ENCODE data around the gene CCDC17. TPM values are rescaled to one million over a fixed set of nuclear protein-coding genes. Genes with fewer than 3 reads are reported as not detected.

Gene CCDC17
- total RNA-seq, 1 experiment from 2014 or later, result 1.9 TPM

DNA sequence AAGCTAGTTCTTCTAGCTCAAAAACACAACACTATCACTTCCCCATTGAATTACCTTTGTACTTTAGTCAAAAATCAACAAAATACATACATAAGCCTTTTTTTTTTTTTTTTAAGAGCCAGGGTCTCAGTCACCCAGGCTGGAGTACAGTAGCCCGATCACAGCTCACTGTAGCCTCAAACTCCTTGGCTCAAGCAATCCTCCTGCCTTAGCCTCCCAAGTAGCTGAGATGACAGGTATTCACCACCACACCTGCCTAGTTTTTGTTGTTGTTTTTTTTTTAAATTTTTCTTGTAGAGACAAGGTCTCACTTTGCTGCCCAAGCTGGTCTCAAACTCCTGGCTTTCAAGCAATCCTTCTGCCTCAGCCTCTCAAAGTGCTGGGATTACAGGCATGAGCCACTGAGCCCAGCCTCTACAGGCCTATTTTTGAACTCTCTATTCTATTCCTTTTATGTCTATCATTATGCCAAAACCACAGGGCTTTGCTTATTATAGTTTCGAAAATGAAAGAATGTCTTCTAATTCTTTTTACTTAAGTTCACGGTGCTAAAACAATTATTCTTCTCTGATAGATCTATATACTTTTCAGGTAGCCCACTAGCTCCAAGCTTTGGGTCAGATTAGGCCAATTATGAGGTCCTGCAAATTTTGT lies 32.8 kb upstream of the CCDC17 start:
- no peaks in the 10 kb centered on the region for H3K9me3 ChIP-seq (ENCODE audit: control insufficient read depth, low read depth, low read length)
- H4K5ac ChIP-seq (ENCODE audit: insufficient read length, low read depth, low read length), result no peak overlapping the region
- TF ChIP-seq, protein P1, sequence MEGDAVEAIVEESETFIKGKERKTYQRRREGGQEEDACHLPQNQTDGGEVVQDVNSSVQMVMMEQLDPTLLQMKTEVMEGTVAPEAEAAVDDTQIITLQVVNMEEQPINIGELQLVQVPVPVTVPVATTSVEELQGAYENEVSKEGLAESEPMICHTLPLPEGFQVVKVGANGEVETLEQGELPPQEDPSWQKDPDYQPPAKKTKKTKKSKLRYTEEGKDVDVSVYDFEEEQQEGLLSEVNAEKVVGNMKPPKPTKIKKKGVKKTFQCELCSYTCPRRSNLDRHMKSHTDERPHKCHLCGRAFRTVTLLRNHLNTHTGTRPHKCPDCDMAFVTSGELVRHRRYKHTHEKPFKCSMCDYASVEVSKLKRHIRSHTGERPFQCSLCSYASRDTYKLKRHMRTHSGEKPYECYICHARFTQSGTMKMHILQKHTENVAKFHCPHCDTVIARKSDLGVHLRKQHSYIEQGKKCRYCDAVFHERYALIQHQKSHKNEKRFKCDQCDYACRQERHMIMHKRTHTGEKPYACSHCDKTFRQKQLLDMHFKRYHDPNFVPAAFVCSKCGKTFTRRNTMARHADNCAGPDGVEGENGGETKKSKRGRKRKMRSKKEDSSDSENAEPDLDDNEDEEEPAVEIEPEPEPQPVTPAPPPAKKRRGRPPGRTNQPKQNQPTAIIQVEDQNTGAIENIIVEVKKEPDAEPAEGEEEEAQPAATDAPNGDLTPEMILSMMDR (conservative IDR thresholded peaks at IDR 0.05), result no peak
- H4K91ac ChIP-seq (ENCODE audit: insufficient read length, low read depth, low read length), result no peak overlapping the region
- H3K9me3 Mint-ChIP-seq, result no peaks in the 10 kb centered on the region; a peak in 1 of 5 replicates
- H3T11ph ChIP-seq (ENCODE audit: low read length), result no peak overlapping the region
- no peak overlapping the region for H3K9ac ChIP-seq (ENCODE audit: extremely low read depth, insufficient read length, low read length)
- H3K27ac ChIP-seq (ENCODE audit: insufficient read length, low read depth, low read length), result no peak overlapping the region
- H2BK15ac ChIP-seq (ENCODE audit: low read depth, low read length), result no peak overlapping the region
- H3K79me2 ChIP-seq (ENCODE audit: insufficient read depth, low read length), result no peaks in the 10 kb centered on the region; the same call in 1 of the 2 replicates
- no peak overlapping the region for H3K4me3 Mint-ChIP-seq
- no peak overlapping the region for H3K23ac ChIP-seq (ENCODE audit: insufficient read length, low read depth, low read length)
- no peak for DNase-seq
- no peak overlapping the region for H3K4me2 ChIP-seq (ENCODE audit: insufficient read depth, insufficient read length, low read length)
- H3K36me3 Mint-ChIP-seq (ENCODE audit: insufficient read depth in 1 of 3, low read depth in 3 of 3), result peaks cover 60 to 87% (median 85%) of the 10 kb centered on the region in 3 experiments
- no peak overlapping the region for H2BK12ac ChIP-seq (ENCODE audit: insufficient read length, low read depth, low read length)
- no CpG with 5 or more reads among the region's 3 CpGs for WGBS (ENCODE audit: extremely low coverage, insufficient read length, low lambda C conversion rate)
- H3K27me3 ChIP-seq (ENCODE audit: insufficient read depth, low read length), result no peaks in the 10 kb centered on the region
- peaks cover 5% of the 10 kb centered on the region for H3K79me1 ChIP-seq (ENCODE audit: insufficient read depth, low read depth, low read length, poor library complexity, severe bottlenecking)
- no peak overlapping the region for H3K56ac ChIP-seq (ENCODE audit: insufficient read length, low read depth, low read length)
- no peak overlapping the region for H3K4ac ChIP-seq (ENCODE audit: low read depth, low read length)
- H2BK20ac ChIP-seq (ENCODE audit: low read depth, low read length, poor library complexity, severe bottlenecking), result no peak overlapping the region
- H2BK5ac ChIP-seq (ENCODE audit: insufficient read length, low read length), result no peak overlapping the region
- no peak overlapping the region for H3K14ac ChIP-seq (ENCODE audit: insufficient read depth, low read length)
- H4K8ac ChIP-seq (replicated peaks; ENCODE audit: insufficient read length, low read depth, low read length), result no peak overlapping the region
- H3K4me1 Mint-ChIP-seq, result peaks cover 5 to 6% of the 10 kb centered on the region in 2 experiments; a peak in 1 of 4 replicates
- H4K20me1 ChIP-seq (ENCODE audit: control insufficient read depth, insufficient read depth, insufficient read length), result no peaks in the 10 kb centered on the region
- no peak overlapping the region for H2AK5ac ChIP-seq (ENCODE audit: insufficient read length, low read length)
- H3K18ac ChIP-seq (ENCODE audit: insufficient read length, low read depth, low read length), result no peak overlapping the region
- H3K4me1 ChIP-seq (ENCODE audit: insufficient read depth, low read length), result no peaks in the 10 kb centered on the region
- H2AFZ ChIP-seq (ENCODE audit: low read length), result no peak overlapping the region
- no peaks in the 10 kb centered on the region; the same call in 1 of the 2 replicates for H3K27me3 Mint-ChIP-seq (ENCODE audit: low read depth)
- H3K23me2 ChIP-seq (ENCODE audit: insufficient read length, low read depth, low read length, poor library complexity, severe bottlenecking), result no peaks in the 10 kb centered on the region
- peak overlapping the region in 1 of 3 experiments; percentile 60; a peak in 1 of 7 replicates for H3K27ac Mint-ChIP-seq
- no peak overlapping the region for H2BK120ac ChIP-seq (ENCODE audit: low read depth, low read length, poor library complexity, severe bottlenecking)

Measured in H9 (cell line).